Heart right ventricle (tissue), 16 donors: ENCODE measurements around the gene LRRC25. TPM values are rescaled to one million over a fixed set of nuclear protein-coding genes. Genes with fewer than 3 reads are reported as not detected.
"Not testable (repeated sequence)": the region's sequence is repeated elsewhere in the genome, so short reads cannot be mapped to it uniquely, and the experiment has no call there.

Experiments
- ATAC-seq, 8 donors: fragments of 200-7000 bp; cut with Tn5 transposase; one replicate each; pipeline ENCODE4 v1.9.1; 2020; ENCODE audit warnings: mild to moderate bottlenecking in 8 of 8, moderate library complexity in 8 of 8, moderate number of reproducible peaks in 1 of 8
- DNase-seq, 2 donors: peaks; one replicate each; pipeline ENCODE4 v3.0.0-alpha.2; 2020
- H3K27ac ChIP-seq, 10 donors: fragments of 200-600 bp; sonication (generic) in 2 of 10; one replicate each; pipeline versions ENCODE4 v1.5.0 to v1.8.0; 2020 to 2022; ENCODE audit warnings: mild to moderate bottlenecking in 3 of 10
- H3K27me3 ChIP-seq, 7 donors: fragments of 200-600 bp; one replicate each; pipeline ENCODE4 v1.8.0; 2021 to 2022; ENCODE audit warnings: mild to moderate bottlenecking in 2 of 7
- H3K36me3 ChIP-seq, 9 donors: fragments of 200-600 bp; sonication (generic) in 1 of 9; one replicate each; pipeline versions ENCODE4 v1.5.0 to v1.8.0; 2020 to 2022; ENCODE audit warnings: mild to moderate bottlenecking in 2 of 9
- H3K4me1 ChIP-seq, 9 donors: fragments of 200-600 bp; sonication (generic) in 1 of 9; one replicate each; pipeline versions ENCODE4 v1.5.0 to v1.8.0; 2020 to 2022; ENCODE audit warnings: mild to moderate bottlenecking in 4 of 9
- H3K4me3 ChIP-seq, 10 donors: fragments of 200-600 bp; sonication (generic) in 2 of 10; one replicate each; pipeline versions ENCODE4 v1.5.0 to v1.8.0; 2020 to 2022; ENCODE audit warnings: mild to moderate bottlenecking in 7 of 10, moderate library complexity in 2 of 10
- H3K9me3 ChIP-seq, 11 donors: fragments of 200-600 bp in 10 of 11; sonication (generic) in 2 of 11; one replicate each; pipeline versions ENCODE4 v1.5.0 to v1.8.0; 2013 to 2022; ENCODE audit warnings: mild to moderate bottlenecking in 2 of 11, control low read depth in 1 of 11, moderate library complexity in 1 of 11
- WGBS, 2 donors: extraction: QIAGEN DNeasy Blood & Tissue Kit; methylation state at CpG; one replicate each; pipeline ENCODE4 v1.1.7; 2013; ENCODE audit warnings: inconsistent platforms in 1 of 2; 5-methylcytosine and 5-hydroxymethylcytosine counted together
- intact Hi-C, 10 donors: fragments of 100-400 bp; cut with DNase I; formaldehyde crosslinking; loops; one replicate each; pipeline versions ENCODE4 v1.11.1 to v1.14.2; 2022
- polyA plus RNA-seq, 2 donors: library from polyadenylated mRNA; stranded (reverse); fragments of 200-250 nt; gene quantifications; one replicate each; pipeline ENCODE4 v1.2.3, GENCODE V29; 2013
- total RNA-seq, 10 donors: library from RNA; stranded (reverse); fragmentation: NEBNext Ultra II Directional in 3 of 10; extraction: Animal tissue kit (Norgen Biotek cat#: 25700) in 3 of 10; gene quantifications; one replicate each; pipeline versions ENCODE4 v1.2.1 to v1.2.4, GENCODE V29; 2021 to 2023
- TF ChIP-seq, protein P1 (sequence below), 9 donors: fragments of 200-600 bp; sonication (generic) in 2 of 9; IDR thresholded peaks; one replicate each; pipeline versions ENCODE4 v1.5.0 to v1.8.0; 2021 to 2022; ENCODE audit warnings: antibody characterized with exemption in 9 of 9, mild to moderate bottlenecking in 5 of 9, moderate library complexity in 1 of 9
- donor health status: Arrhythmogenic right ventricular cardiomyopathy.
- donor health status: ischemic (EF 13 %, LVEDD 7.1; RV severe dilation, severe dysfunction).
- donor health status: healthy with polysubstance abuse.
- donor health status: DM: no; HTN: yes; CAD: no.
- donor health status: DM: no; HTN: no; CAD: no.
- donor health status: ischemic (EF 25% LVEDD 6.9; RV normal size, moderate dysfunction).
- donor health status: ischemic (EF 25% LVEDD 5.7; RV mildly dilated, moderate dysfunction).
- donor health status: healthy.
- donor health status: DM: yes; HTN: yes; CAD: no.
- donor health status: Ischemic cardiomyopathy.
- donor health status: ischemic (EF 35%, LVEDD 5.7; RV mildly dilated, moderate dysfunction).
- donor health status: nonischemic (EF 11% LVEDD 7.7; RV severe dilation, severe dysfunction).
- donor health status: DM: yes; HTN: yes; CAD: no.
- donor health status: PGD.
- donor health status: ischemic (EF 29% LVEDD 5.4; RV normal size, mild dysfunction).
- donor health status: nonischemic (EF 23%, LVEDD 6.1; RV moderate dilation, normal function).

The LRRC25 gene
- total and polyA plus RNA-seq, 12 donors: 0.57 to 13.3 (median 1.8) TPM

GRCh38 chr19:18385675-18386542, 11.5 kb downstream of the LRRC25 start, which contains the start of gene GDF15:
Gene GDF15 (plus strand): TSS chr19:18386158. CDS start chr19:18386190, 32 bp downstream.
- TF ChIP-seq, protein P1, sequence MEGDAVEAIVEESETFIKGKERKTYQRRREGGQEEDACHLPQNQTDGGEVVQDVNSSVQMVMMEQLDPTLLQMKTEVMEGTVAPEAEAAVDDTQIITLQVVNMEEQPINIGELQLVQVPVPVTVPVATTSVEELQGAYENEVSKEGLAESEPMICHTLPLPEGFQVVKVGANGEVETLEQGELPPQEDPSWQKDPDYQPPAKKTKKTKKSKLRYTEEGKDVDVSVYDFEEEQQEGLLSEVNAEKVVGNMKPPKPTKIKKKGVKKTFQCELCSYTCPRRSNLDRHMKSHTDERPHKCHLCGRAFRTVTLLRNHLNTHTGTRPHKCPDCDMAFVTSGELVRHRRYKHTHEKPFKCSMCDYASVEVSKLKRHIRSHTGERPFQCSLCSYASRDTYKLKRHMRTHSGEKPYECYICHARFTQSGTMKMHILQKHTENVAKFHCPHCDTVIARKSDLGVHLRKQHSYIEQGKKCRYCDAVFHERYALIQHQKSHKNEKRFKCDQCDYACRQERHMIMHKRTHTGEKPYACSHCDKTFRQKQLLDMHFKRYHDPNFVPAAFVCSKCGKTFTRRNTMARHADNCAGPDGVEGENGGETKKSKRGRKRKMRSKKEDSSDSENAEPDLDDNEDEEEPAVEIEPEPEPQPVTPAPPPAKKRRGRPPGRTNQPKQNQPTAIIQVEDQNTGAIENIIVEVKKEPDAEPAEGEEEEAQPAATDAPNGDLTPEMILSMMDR (IDR thresholded peaks at IDR 0.05): peak in 8 of 9 donors; percentile 21 to 62 (median 42)
- DNase-seq: peak; percentile 31 to 40
- WGBS, 2 donors: 43 to 50% methylated on average over 33 of the region's 33 CpGs
- intact Hi-C loops: loop anchor here in 4 of 10 donors (5.0 kb wide), 2 partner anchors 34 to 44 kb away; partner anchors contain the start of gene PGPEP1 (in 1 of the 4)
- Histone ChIP-seq H3K36me3 (peaks cover 0 to 17% (median 0%) of the 10 kb centered on the region in 9 donors), H3K4me3 (peak within 1 kb of the TSS in 4 of 10 donors; percentile 14 to 52 (median 37)), H3K27me3 (peaks cover 0 to 16% (median 0%) of the 10 kb centered on the region in 7 donors), H3K4me1 (peaks cover 0 to 39% (median 16%) of the 10 kb centered on the region in 9 donors), H3K9me3 (peaks cover 0 to 4% (median 0%) of the 10 kb centered on the region in 11 donors), H3K27ac (peak within 1 kb of the TSS in 1 of 10 donors; percentile 12)
- ATAC-seq: peak in 5 of 8 donors; percentile 19 to 52 (median 27)

DNA sequence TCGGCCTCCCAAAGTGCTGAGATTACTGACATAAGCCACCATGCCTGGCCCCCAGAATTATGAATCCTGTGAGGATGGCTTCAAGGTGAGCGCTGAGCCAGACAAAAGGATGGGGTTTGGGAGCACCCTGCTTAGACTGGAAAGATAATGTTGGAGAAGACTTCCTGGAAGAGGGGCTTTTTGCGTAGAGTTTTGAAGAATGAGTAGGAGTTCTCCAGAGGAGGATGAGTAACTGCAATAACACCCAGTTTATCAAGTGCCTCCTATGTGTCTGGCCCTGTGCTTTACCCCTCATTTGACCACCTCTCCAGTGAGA, 12.1 kb downstream of the LRRC25 start:
- H3K27me3 ChIP-seq: peaks cover 0 to 16% (median 0%) of the 10 kb centered on the region in 7 donors
- ATAC-seq: no peak
- TF ChIP-seq, protein P1 (IDR thresholded peaks at IDR 0.05): no peak
- WGBS, 2 donors: 96 to 97% methylated on average over 3 of the region's 3 CpGs
- no peak for DNase-seq
- intact Hi-C loops: loop anchor here in 4 of 10 donors (5.0 kb wide), 2 partner anchors 33 to 43 kb away; partner anchors contain the start of gene PGPEP1 (in 1 of the 4)
- H3K4me1 ChIP-seq: peaks cover 0 to 45% (median 22%) of the 10 kb centered on the region in 9 donors
- no peak overlapping the region for H3K27ac ChIP-seq
- H3K36me3 ChIP-seq: peaks cover 0 to 11% (median 0%) of the 10 kb centered on the region in 9 donors
- no peak overlapping the region for H3K4me3 ChIP-seq
- peaks cover 0 to 4% (median 0%) of the 10 kb centered on the region in 11 donors for H3K9me3 ChIP-seq

GRCh38 chr19:18384775-18385174, 12.6 kb downstream of the LRRC25 start:
- DNase-seq (no peak), ATAC-seq (no peak)
- peaks cover 0 to 6% (median 0%) of the 10 kb centered on the region in 9 donors for H3K36me3 ChIP-seq
- H3K4me3 ChIP-seq: no peak overlapping the region
- H3K9me3 ChIP-seq: peaks cover 0 to 1% (median 0%) of the 10 kb centered on the region in 11 donors
- no peak overlapping the region for H3K27ac ChIP-seq
- TF ChIP-seq, protein P1 (IDR thresholded peaks at IDR 0.05): no peak
- H3K4me1 ChIP-seq: peaks cover 0 to 51% (median 27%) of the 10 kb centered on the region in 9 donors
- peaks cover 0 to 16% (median 0%) of the 10 kb centered on the region in 7 donors for H3K27me3 ChIP-seq
- intact Hi-C loops: loop anchor here in 4 of 10 donors (5.0 kb wide), 2 partner anchors 32 to 42 kb away; partner anchors contain the start of gene PGPEP1 (in 1 of the 4)
- 86 to 92% methylated on average over 7 of the region's 7 CpGs for WGBS, 2 donors

DNA sequence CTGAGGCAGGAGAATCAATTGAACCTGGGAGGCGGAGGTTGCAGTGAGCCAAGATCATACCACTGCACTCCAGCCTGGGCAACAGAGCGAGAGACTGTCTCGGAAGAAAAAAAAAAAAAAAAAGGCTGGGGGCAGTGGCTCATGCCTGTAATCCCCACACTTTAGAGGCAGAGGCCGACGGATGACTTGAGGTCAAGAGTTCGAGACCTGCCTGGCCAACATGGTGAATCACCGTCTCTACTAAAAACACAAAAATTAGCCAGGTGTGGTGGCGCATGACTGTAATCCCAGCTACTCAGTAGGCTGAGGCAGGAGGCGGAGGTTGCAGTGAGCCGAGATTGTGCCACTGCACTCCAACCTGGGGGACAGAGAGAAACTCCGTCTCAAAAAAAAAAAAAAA, 13.8 kb downstream of the LRRC25 start:
- H3K4me3 ChIP-seq, H3K27ac ChIP-seq, H3K9me3 ChIP-seq, intact Hi-C loops, DNase-seq, ATAC-seq, H3K36me3 ChIP-seq: not testable (repeated sequence)
- Histone ChIP-seq H3K4me1 (peaks cover 0 to 55% (median 26%) of the 10 kb centered on the region in 9 donors), H3K27me3 (peaks cover 0 to 16% (median 0%) of the 10 kb centered on the region in 7 donors)
- 94 to 96% methylated on average over 11 of the region's 11 CpGs for WGBS, 2 donors
